Trophoblast cell (in vitro differentiated cells and primary cell): ENCODE results near the gene CCDC157.
A peak's percentile ranks its signal among the peaks of the same experiment; 100 is the strongest.

ENCODE experiments used
- DNase-seq, 2 donors: peaks; one replicate each; pipeline ENCODE4 v3.0.0-alpha.2; 2016
- H2AFZ ChIP-seq: 2 replicates; pipeline ENCODE4 v1.6.1; 2013; ENCODE audit warnings: low read length, moderate library complexity, mild to moderate bottlenecking; ENCODE audit not compliant: insufficient read depth, poor library complexity
- H2AK5ac ChIP-seq: 2 replicates; pipeline ENCODE4 v1.6.1; 2013; ENCODE audit warnings: mild to moderate bottlenecking, low read length
- H2BK120ac ChIP-seq: 2 replicates; pipeline ENCODE4 v1.6.1; 2013; ENCODE audit warnings: low read length, mild to moderate bottlenecking, moderate library complexity; ENCODE audit not compliant: insufficient read depth, poor library complexity
- H2BK12ac ChIP-seq: 2 replicates; pipeline ENCODE4 v1.6.1; 2013; ENCODE audit warnings: mild to moderate bottlenecking, low read length, moderate library complexity
- H2BK5ac ChIP-seq: 2 replicates; pipeline ENCODE4 v1.6.1; 2013; ENCODE audit warnings: low read length, low read depth, moderate library complexity, mild to moderate bottlenecking; ENCODE audit not compliant: poor library complexity
- H3K14ac ChIP-seq: 2 replicates; pipeline ENCODE4 v1.6.1; 2013; ENCODE audit warnings: mild to moderate bottlenecking, low read length
- H3K18ac ChIP-seq: 2 replicates; pipeline ENCODE4 v1.6.1; 2013; ENCODE audit warnings: mild to moderate bottlenecking, low read length
- H3K23ac ChIP-seq: 2 replicates; pipeline ENCODE4 v1.6.1; 2013; ENCODE audit warnings: low read length
- H3K27ac ChIP-seq: 2 replicates; pipeline ENCODE4 v1.5.1; 2013; ENCODE audit warnings: low read depth, mild to moderate bottlenecking, inconsistent platforms, low read length, moderate library complexity
- H3K27me3 ChIP-seq: 2 replicates; pipeline ENCODE4 v1.6.1; 2013; ENCODE audit warnings: inconsistent platforms, mild to moderate bottlenecking, low read length, moderate library complexity; ENCODE audit not compliant: insufficient read depth
- H3K36me3 ChIP-seq, 2 experiments: 1 replicate in 1 of 2; 2 replicates in 1 of 2; pipeline ENCODE4 v1.6.1; 2013; ENCODE audit warnings: low read length in 2 of 2, mild to moderate bottlenecking in 2 of 2, moderate library complexity in 1 of 2; ENCODE audit not compliant: insufficient read depth in 2 of 2, control insufficient read depth in 1 of 2
- H3K4ac ChIP-seq: 2 replicates; pipeline ENCODE4 v1.6.1; 2013; ENCODE audit warnings: low read depth, mild to moderate bottlenecking, low read length, moderate library complexity
- H3K4me1 ChIP-seq, 2 experiments: 1 replicate in 1 of 2; 2 replicates in 1 of 2; pipeline ENCODE4 v1.6.1; 2013; ENCODE audit warnings: low read length in 2 of 2, mild to moderate bottlenecking in 2 of 2, moderate library complexity in 1 of 2; ENCODE audit not compliant: insufficient read depth in 2 of 2, control insufficient read depth in 1 of 2
- H3K4me2 ChIP-seq: 2 replicates; pipeline ENCODE4 v1.6.1; 2013; ENCODE audit warnings: inconsistent platforms, mild to moderate bottlenecking, low read length, moderate library complexity
- H3K4me3 ChIP-seq: 2 replicates; pipeline ENCODE4 v1.5.1; 2013; ENCODE audit warnings: mild to moderate bottlenecking, low read depth, low read length, inconsistent platforms
- H3K79me1 ChIP-seq: one replicate; pipeline ENCODE4 v1.6.1; 2013; ENCODE audit warnings: low read length
- H3K79me2 ChIP-seq: 2 replicates; pipeline ENCODE4 v1.6.1; 2013; ENCODE audit warnings: low read length, mild to moderate bottlenecking; ENCODE audit not compliant: control insufficient read depth, insufficient read depth, poor library complexity
- H3K9ac ChIP-seq: 2 replicates; pipeline ENCODE4 v1.6.1; 2013; ENCODE audit warnings: mild to moderate bottlenecking, low read length
- H3K9me3 ChIP-seq: 2 replicates; pipeline ENCODE4 v1.6.1; 2013; ENCODE audit warnings: low read depth, mild to moderate bottlenecking, control low read depth, inconsistent platforms, low read length; ENCODE audit not compliant: insufficient read depth
- H4K12ac ChIP-seq: 2 replicates; pipeline ENCODE4 v1.6.1; 2013; ENCODE audit warnings: low read depth, mild to moderate bottlenecking, low read length, moderate library complexity
- H4K8ac ChIP-seq: 2 replicates; pipeline ENCODE4 v1.6.1; 2013; ENCODE audit warnings: low read depth, mild to moderate bottlenecking, low read length, moderate library complexity
- H4K91ac ChIP-seq: one replicate; pipeline ENCODE4 v1.6.1; 2013; ENCODE audit warnings: low read depth, mild to moderate bottlenecking, low read length, moderate library complexity
- WGBS: extraction: QIAGEN DNeasy Blood & Tissue Kit; methylation state at CpG from one replicate; pipeline ENCODE4 v1.1.7; 2013; ENCODE audit warnings: missing lambda C conversion rate; ENCODE audit not compliant: insufficient read length, insufficient coverage; ENCODE audit errors: extremely low coverage; 5-methylcytosine and 5-hydroxymethylcytosine counted together

The CCDC157 gene

DNA sequence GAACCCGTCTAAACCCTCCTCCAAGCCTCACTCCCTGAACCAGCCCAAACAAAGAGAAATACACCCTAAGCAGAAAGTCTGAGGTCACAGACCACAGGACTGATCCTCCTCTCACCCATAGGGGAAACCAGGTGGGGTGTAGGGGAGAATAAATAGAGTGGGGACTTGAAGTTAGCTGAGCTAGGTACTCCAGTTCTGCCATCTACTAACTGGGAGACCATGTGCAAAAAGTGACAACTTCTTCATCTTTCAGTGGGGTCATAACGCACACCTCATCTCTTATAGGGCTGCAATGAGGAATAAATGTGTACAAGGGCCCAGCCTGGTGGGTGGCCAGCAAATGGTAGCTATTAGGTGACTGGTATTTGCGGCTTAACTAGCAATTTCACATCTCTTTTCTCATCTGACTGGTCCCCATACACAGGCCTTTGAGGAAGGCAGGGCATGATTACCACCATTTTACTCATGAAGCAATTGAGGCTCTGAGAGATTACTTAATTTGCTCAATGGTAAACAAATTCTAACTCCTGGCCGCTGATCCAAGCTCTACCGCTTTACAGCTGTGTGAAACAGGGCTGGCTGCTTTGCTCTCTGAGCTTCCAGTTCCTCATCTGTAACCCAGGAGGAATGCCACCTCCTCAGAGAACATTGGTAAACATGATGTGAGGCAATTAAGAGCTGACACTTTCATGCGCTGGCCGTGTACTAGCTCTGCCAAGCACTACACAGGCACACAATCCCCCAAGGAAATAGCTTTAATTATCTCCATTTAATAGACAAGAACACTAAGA, 46.7 kb upstream of the CCDC157 start:
- Histone ChIP-seq H3K9me3 (no peaks in the 10 kb centered on the region), H2BK5ac (peak overlapping the region; percentile 35), H3K27me3 (no peaks in the 10 kb centered on the region), H3K4me1 (peaks cover 62 to 73% of the 10 kb centered on the region in 2 experiments), H3K36me3 (peaks cover 6 to 7% of the 10 kb centered on the region in 2 experiments), H3K27ac (peak overlapping the region; percentile 64), H3K79me1 (peaks cover 26% of the 10 kb centered on the region), H3K14ac (peak overlapping the region; percentile 50), H3K4me3 (no peak overlapping the region), H3K4me2 (no peak overlapping the region), H3K9ac (no peak overlapping the region), H3K79me2 (peaks cover 18% of the 10 kb centered on the region), H4K12ac (no peak overlapping the region), H3K4ac (peak overlapping the region; percentile 42), H2BK12ac (no peak overlapping the region), H4K91ac (peak overlapping the region; percentile 5), H3K18ac (no peak overlapping the region), H2BK120ac (no peak overlapping the region), H3K23ac (no peak overlapping the region), H2AFZ (no peak overlapping the region), H2AK5ac (no peak overlapping the region), H4K8ac (peak overlapping the region; percentile 5)
- DNase-seq = peak; percentile 84 to 89
- WGBS = no CpG with 5 or more reads among the region's 7 CpGs

DNA sequence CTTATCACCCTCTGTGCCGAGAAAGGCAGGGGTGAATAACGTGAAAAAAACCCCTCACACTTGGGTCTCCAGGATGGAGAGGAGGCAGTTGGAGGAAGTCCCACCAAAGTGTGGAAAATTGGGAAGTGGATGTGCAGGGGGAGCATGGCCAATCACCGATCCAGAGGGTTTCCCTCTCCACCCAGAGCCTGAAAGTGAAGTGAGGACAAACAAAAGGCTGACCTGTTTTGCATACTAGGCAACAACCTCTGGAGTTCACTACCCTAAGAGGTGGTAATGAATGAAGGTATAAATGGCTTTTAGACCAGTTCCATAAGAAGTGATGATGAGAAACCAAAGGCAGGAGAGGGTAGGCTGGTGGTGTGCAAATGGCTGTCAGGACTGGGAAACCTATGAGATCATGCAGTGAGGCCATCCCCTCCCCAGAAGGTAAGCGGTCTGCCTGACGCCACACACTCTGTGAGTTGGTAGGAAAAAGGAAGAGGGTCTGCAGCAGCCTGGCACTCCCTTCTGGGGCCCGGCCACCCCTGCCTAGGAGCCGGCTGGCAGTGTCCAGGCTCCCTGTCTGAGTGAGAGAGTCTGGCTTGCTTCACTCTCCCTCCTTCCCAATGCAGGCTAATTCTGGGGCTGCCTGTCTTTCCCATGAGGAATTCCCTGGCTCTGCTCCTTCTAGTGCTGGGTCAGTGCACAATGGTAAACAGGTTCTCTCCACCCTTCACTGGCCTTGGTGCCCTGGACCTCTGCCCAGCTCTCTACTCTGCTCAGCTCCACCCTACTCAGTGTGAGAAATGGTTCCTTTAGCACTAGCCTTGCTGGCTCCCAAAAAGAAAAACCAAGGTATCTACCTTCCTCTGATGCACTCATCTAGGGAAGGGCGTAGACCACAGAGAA, 45.7 kb upstream of the CCDC157 start:
- Histone ChIP-seq H3K9me3 (no peaks in the 10 kb centered on the region), H3K14ac (no peak overlapping the region)

DNA sequence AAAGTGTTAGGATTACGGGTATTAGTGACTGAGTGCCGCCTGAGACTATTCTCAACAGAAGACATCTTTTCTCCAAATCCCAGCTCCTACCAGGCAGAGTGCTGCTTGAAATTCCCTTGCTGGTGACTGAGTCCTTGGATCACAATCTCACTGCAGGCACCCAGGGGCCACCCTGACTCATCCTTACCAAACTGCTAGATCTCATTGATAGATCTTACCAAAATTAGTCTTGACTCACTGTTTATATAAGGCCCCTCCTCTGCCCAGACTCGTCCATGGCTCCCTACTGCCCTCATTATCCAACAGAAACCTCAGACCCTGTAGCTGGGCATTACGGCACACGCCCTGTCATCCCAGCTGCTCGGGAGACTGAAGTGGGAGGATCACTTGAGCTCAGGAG, 44.8 kb upstream of the CCDC157 start:
- Histone ChIP-seq H4K91ac (peak overlapping the region; percentile 36), H4K8ac (no peak overlapping the region), H3K4me2 (no peak overlapping the region)

More for the DNA sequence above, 45.7 kb upstream of the CCDC157 start:
- Histone ChIP-seq H4K91ac (peak overlapping the region; percentile 21), H3K9ac (no peak overlapping the region), H3K79me2 (peaks cover 20% of the 10 kb centered on the region), H3K4ac (peak overlapping the region; percentile 42), H3K27ac (peak overlapping the region; percentile 14), H2AK5ac (no peak overlapping the region), H3K27me3 (no peaks in the 10 kb centered on the region), H3K23ac (no peak overlapping the region), H2BK12ac (no peak overlapping the region), H2BK5ac (no peak overlapping the region), H2BK120ac (peak overlapping the region; percentile 11), H3K18ac (peak overlapping the region; percentile 25), H3K4me3 (no peak overlapping the region), H3K36me3 (peaks cover 11 to 13% of the 10 kb centered on the region in 2 experiments), H3K79me1 (peaks cover 28% of the 10 kb centered on the region), H3K4me1 (peaks cover 62 to 74% of the 10 kb centered on the region in 2 experiments), H4K12ac (no peak overlapping the region), H3K4me2 (no peak overlapping the region), H2AFZ (no peak overlapping the region), H4K8ac (no peak overlapping the region)
- WGBS = no CpG with 5 or more reads among the region's 8 CpGs
- DNase-seq = no peak

DNA sequence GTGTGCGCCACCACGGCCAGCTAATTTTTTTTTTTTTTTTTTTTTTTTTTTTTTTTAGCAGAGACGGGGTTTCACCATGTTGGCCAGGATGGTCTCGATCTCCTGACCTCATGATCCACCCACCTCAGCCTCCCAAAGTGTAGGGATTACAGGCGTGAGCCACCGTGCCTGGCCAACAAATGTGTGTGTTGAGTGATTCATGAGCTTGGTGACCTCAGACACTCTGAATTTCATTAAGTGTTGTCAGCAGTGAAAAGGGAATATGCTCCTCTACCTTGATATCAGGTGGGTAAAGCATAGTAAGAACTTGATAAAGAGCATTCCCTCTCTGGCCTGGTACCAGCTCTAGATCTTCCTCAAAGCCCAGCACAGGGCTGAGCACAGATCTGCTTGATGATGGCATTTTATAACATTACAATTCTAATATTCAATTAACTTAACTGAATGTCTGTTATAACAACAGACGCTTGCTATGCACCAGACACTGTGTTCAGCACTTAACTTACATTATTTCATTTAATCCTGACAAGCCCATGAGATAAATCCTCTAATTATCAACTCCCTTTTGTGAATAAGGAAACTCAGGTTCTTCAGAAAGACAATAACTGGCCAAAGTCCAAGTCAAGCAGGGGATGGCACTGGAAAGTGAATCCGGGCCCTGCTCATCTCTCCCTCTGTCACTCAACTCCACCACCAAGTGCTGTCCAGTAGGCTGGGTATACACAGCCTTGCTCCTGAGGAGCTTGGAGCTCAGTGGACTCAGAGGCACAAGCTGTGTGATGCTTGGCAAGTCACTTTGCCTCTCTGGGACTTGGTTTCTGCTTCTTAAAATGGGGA, 43.1 kb upstream of the CCDC157 start:
- Histone ChIP-seq H4K12ac (no peak overlapping the region), H3K9me3 (no peaks in the 10 kb centered on the region), H3K18ac (peak overlapping the region; percentile 21), H3K23ac (no peak overlapping the region), H3K27me3 (no peaks in the 10 kb centered on the region), H3K4me3 (no peak overlapping the region), H3K79me2 (peaks cover 23% of the 10 kb centered on the region), H3K36me3 (peaks cover 17 to 22% of the 10 kb centered on the region in 2 experiments), H3K4me1 (peaks cover 64 to 74% of the 10 kb centered on the region in 2 experiments), H2BK120ac (peak overlapping the region; percentile 2), H2BK12ac (no peak overlapping the region), H3K9ac (no peak overlapping the region), H4K91ac (peak overlapping the region; percentile 8), H3K27ac (peak overlapping the region; percentile 22), H3K14ac (peak overlapping the region; percentile 3), H4K8ac (no peak overlapping the region), H2AFZ (no peak overlapping the region), H3K4ac (peak overlapping the region; percentile 35), H3K4me2 (no peak overlapping the region), H2BK5ac (no peak overlapping the region), H2AK5ac (no peak overlapping the region), H3K79me1 (peaks cover 33% of the 10 kb centered on the region)
- no CpG with 5 or more reads among the region's 8 CpGs for WGBS
- DNase-seq = peak in 1 of 2 donors; percentile 54

More for the DNA sequence above, 44.8 kb upstream of the CCDC157 start:
- Histone ChIP-seq H3K4me3 (no peak overlapping the region), H3K18ac (no peak overlapping the region), H2BK5ac (peak overlapping the region; percentile 7), H3K14ac (no peak overlapping the region), H2BK12ac (no peak overlapping the region), H3K79me1 (peaks cover 31% of the 10 kb centered on the region), H3K36me3 (peaks cover 13% of the 10 kb centered on the region in 2 experiments), H3K27ac (peak overlapping the region; percentile 14), H3K4ac (peak overlapping the region; percentile 51), H3K9me3 (no peaks in the 10 kb centered on the region), H3K23ac (no peak overlapping the region), H2AK5ac (no peak overlapping the region), H2AFZ (no peak overlapping the region), H3K79me2 (peaks cover 20% of the 10 kb centered on the region), H2BK120ac (no peak overlapping the region), H3K27me3 (no peaks in the 10 kb centered on the region), H3K9ac (no peak overlapping the region), H3K4me1 (peaks cover 66 to 70% of the 10 kb centered on the region in 2 experiments), H4K12ac (no peak overlapping the region)
- WGBS = no CpG with 5 or more reads among the region's 6 CpGs
- peak; percentile 90 to 92 for DNase-seq
